Pancreas (tissue), 10 donors: ENCODE measurements around the gene ZNF419. TPM values are rescaled to one million over a fixed set of nuclear protein-coding genes. Genes with fewer than 3 reads are reported as not detected.

Experiments
- ATAC-seq, 4 donors: fragments of 200-7000 bp; cut with Tn5 transposase; one replicate each; pipeline versions ENCODE4 v1.8.0 to v1.9.1; 2020; ENCODE audit warnings: mild to moderate bottlenecking in 4 of 4, moderate library complexity in 4 of 4
- DNase-seq, 6 donors: peaks; one replicate each; pipeline ENCODE4 v3.0.0-alpha.2; 2020
- FAIRE-seq: peaks from 2 replicates; lab custom pipeline; 2012; peaks lifted over from hg19 to GRCh38; lab: Jason Lieb, UNC
- H3K27ac ChIP-seq, 4 donors: fragments of 200-600 bp; sonication (generic); 1 replicate in 3 of 4; 2 replicates in 1 of 4; pipeline versions ENCODE4 v1.5.0 to v1.8.0; 2020
- H3K27me3 ChIP-seq, 4 donors: fragments of 200-600 bp; one replicate each; pipeline ENCODE4 v1.8.0; 2021
- H3K36me3 ChIP-seq, 3 donors: fragments of 200-600 bp; sonication (generic) in 1 of 3; one replicate each; pipeline versions ENCODE4 v1.5.0 to v1.8.0; 2020 to 2021
- H3K4me1 ChIP-seq, 3 donors: fragments of 200-600 bp; one replicate each; pipeline ENCODE4 v1.8.0; 2021
- H3K4me3 ChIP-seq, 4 donors: fragments of 200-600 bp; sonication (generic) in 2 of 4; one replicate each; pipeline versions ENCODE4 v1.5.0 to v1.8.0; 2020 to 2021
- H3K9me3 ChIP-seq, 4 donors: fragments of 200-600 bp; one replicate each; pipeline ENCODE4 v1.8.0; 2021
- CTCF ChIP-seq, 4 donors: fragments of 200-600 bp; sonication (generic) in 3 of 4; IDR thresholded peaks; one replicate each; pipeline versions ENCODE4 v1.5.0 to v1.8.0; 2021; ENCODE audit warnings: antibody characterized with exemption in 4 of 4
- WGBS, 2 donors: extraction: QIAGEN DNeasy Blood & Tissue Kit; methylation state at CpG; one replicate each; pipeline ENCODE4 v1.1.7; 2013; 5-methylcytosine and 5-hydroxymethylcytosine counted together
- intact Hi-C, 3 donors: fragments of 100-400 bp; cut with DNase I; formaldehyde crosslinking; loops; one replicate each; pipeline versions ENCODE4 v1.11.1 to v1.14.2; 2022
- polyA plus RNA-seq, 2 donors: library from polyadenylated mRNA; stranded (reverse); fragments of 200-250 nt; gene quantifications; one replicate each; pipeline ENCODE4 v1.2.3, GENCODE V29; 2013
- total RNA-seq, 6 donors: library from RNA; stranded (reverse); fragmentation: NEBNext Ultra II Directional in 4 of 6; extraction: Animal tissue kit (Norgen Biotek cat#: 25700) in 4 of 6; gene quantifications; one replicate each; pipeline versions ENCODE4 v1.2.1 to v1.2.4, GENCODE V29; 2021 to 2023
- donor health status: healthy with polysubstance abuse.
- donor health status: DM: no; HTN: no; CAD: no; lungs with moderate emphysema.
- donor health status: DM: no; HTN: no; CAD: no.
- donor health status: control.
- donor health status: control.
- donor health status: Bipolar disorder and iron deficiency.
- donor health status: DM: yes; HTN: yes; CAD: no.
- donor health status: DM: no; HTN: no; CAD: no.
- donor health status: DM: no; HTN: no; CAD: no.
- donor health status: DM: yes; HTN: yes; CAD: no.

Gene ZNF419
- total and polyA plus RNA-seq, 8 donors: 1.7 to 7.6 (median 3.2) TPM

GRCh38 chr19:57452307-57452706 is 35.2 kb upstream of the ZNF419 start:
- no peak for FAIRE-seq
- Histone ChIP-seq H3K4me1 (no peaks in the 10 kb centered on the region), H3K4me3 (no peak overlapping the region), H3K27ac (no peak overlapping the region), H3K9me3 (no peaks in the 10 kb centered on the region), H3K36me3 (no peaks in the 10 kb centered on the region), H3K27me3 (no peaks in the 10 kb centered on the region)
- DNase-seq: no peak
- intact Hi-C loops: no loop called here
- ATAC-seq: no peak
- no peak for TF ChIP-seq CTCF (IDR thresholded peaks at IDR 0.05)
- WGBS, 2 donors: 84 to 93% methylated on average over 3 of the region's 3 CpGs

- Histone ChIP-seq H3K4me3 (no peak overlapping the region), H3K36me3 (no peaks in the 10 kb centered on the region), H3K4me1 (no peaks in the 10 kb centered on the region), H3K27me3 (no peaks in the 10 kb centered on the region), H3K27ac (no peak overlapping the region), H3K9me3 (peaks cover 0 to 9% (median 0%) of the 10 kb centered on the region in 4 donors)
- FAIRE-seq (no peak), DNase-seq (no peak), ATAC-seq (no peak)
- WGBS, 2 donors: 73 to 83% methylated on average over 5 of the region's 5 CpGs
- TF ChIP-seq CTCF (IDR thresholded peaks at IDR 0.05): no peak
- intact Hi-C loops: no loop called here
These were observed 21.7 kb upstream of the ZNF419 start for GRCh38 chr19:57465680-57466381.

- WGBS, 2 donors: 97 to 98% methylated on average over 5 of the region's 5 CpGs
- TF ChIP-seq CTCF (IDR thresholded peaks at IDR 0.05): no peak
- intact Hi-C loops: no loop called here
- no peak for ATAC-seq
- Histone ChIP-seq H3K4me3 (no peak overlapping the region), H3K4me1 (no peaks in the 10 kb centered on the region), H3K36me3 (no peaks in the 10 kb centered on the region), H3K27me3 (no peaks in the 10 kb centered on the region), H3K27ac (no peak overlapping the region), H3K9me3 (peaks cover 0 to 9% (median 3%) of the 10 kb centered on the region in 4 donors)
- DNase-seq: no peak
- FAIRE-seq: no peak
These were observed 21.1 kb upstream of the ZNF419 start for GRCh38 chr19:57466489-57466888.

- 97% methylated on average over 4 of the region's 4 CpGs for WGBS, 2 donors
- no peaks in the 10 kb centered on the region for H3K27me3 ChIP-seq
- no peak overlapping the region for H3K27ac ChIP-seq
- DNase-seq (no peak), FAIRE-seq (no peak), ATAC-seq (no peak)
- H3K4me1 ChIP-seq: peaks cover 0 to 4% (median 0%) of the 10 kb centered on the region in 3 donors
- intact Hi-C loops: no loop called here
- TF ChIP-seq CTCF (IDR thresholded peaks at IDR 0.05): no peak
- peaks cover 0 to 19% (median 12%) of the 10 kb centered on the region in 4 donors for H3K9me3 ChIP-seq
- H3K4me3 ChIP-seq: no peak overlapping the region
- H3K36me3 ChIP-seq: peaks cover 0 to 28% (median 10%) of the 10 kb centered on the region in 3 donors
These were observed 13.9 kb upstream of the ZNF419 start for GRCh38 chr19:57473646-57474045.
